ENCODE data around the gene NAGLU.
"Not testable (repeated sequence)": the region's sequence is repeated elsewhere in the genome, so short reads cannot be mapped to it uniquely, and the experiment has no call there.

Gene NAGLU

GRCh38 chr17:42545755-42546505 lies 9.9 kb downstream of the NAGLU start:
- not testable (repeated sequence) for DNase-seq

- no peak for DNase-seq
Measured at GRCh38 chr17:42547001-42547461, 11.0 kb downstream of the NAGLU start.

GRCh38 chr17:42547698-42548069 lies 11.6 kb downstream of the NAGLU start:
- DNase-seq = no peak

- no peak for DNase-seq
Measured at GRCh38 chr17:42548070-42548837, 12.2 kb downstream of the NAGLU start.

GRCh38 chr17:42548993-42549755 lies 13.1 kb downstream of the NAGLU start:
- DNase-seq = no peak

DNA sequence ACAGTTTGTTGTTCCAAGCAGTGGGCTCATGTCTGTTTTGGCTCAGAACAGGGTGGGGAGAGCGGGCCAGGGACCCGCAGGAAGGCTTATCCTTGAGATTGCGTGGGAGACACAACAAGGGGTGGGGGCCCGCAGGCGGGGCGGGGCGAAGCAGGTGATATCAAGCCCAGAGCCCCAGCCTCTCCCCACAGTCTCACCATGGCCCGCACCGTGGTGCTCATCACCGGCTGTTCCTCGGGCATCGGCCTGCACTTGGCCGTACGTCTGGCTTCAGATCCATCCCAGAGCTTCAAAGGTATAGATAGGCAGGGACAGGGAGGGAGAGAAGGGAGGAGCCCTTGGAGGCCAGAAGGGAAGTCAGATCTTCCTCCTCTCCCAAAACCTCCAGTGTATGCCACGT lies 16.7 kb downstream of the NAGLU start, which contains the start of gene HSD17B1:
HSD17B1 (plus strand) TSS at position 188 of the 400 bp plus-strand sequence; CDS start at position 199, 11 bp downstream.
- not testable (repeated sequence) for DNase-seq

DNA sequence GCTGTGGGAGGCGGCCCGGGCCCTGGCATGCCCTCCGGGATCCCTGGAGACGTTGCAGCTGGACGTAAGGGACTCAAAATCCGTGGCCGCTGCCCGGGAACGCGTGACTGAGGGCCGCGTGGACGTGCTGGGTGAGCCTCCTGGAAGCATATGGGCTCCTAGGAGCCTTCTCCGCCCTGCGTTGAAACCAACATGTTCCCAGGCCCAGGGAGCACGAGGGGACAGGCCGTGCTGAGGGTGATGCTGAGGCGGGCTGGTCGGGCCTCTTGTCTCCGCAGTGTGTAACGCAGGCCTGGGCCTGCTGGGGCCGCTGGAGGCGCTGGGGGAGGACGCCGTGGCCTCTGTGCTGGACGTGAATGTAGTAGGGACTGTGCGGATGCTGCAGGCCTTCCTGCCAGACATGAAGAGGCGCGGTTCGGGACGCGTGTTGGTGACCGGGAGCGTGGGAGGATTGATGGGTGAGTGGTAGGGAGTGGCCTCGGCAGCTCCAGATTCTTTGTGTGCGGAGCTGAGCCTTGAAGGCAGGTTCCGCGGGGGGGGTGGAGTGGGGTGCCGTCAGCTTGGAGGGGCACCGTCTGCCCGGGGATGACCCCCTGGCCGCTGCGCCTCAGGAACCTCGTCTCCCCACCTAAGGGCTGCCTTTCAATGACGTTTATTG lies 17.2 kb downstream of the NAGLU start:
- DNase-seq = no peak

DNA sequence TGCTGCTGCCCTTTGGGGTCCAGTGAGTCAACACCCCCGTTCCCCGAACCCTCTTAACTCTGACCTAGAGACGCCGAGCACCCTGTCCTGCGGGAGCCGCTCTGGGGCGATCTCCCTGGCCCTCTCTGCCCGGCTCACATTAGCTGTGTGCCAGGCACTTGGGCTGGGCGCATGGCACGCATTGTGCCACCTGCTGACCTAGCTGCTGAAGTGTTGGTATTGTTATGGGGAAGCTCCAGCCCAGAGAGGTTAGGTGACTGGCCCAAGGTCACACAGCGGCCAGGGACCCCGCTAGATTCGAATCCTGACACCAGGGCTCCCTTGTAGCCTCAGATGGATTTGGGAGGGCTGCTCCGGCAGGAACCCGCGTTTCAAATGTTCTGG lies 17.8 kb downstream of the NAGLU start:
- peak; percentile 22 for DNase-seq

- peak; percentile 53 for DNase-seq
Measured at GRCh38 chr17:42554250-42555121, 18.4 kb downstream of the NAGLU start.

GRCh38 chr17:42555122-42555622 lies 19.1 kb downstream of the NAGLU start:
- no peak for DNase-seq

GRCh38 chr17:42555961-42556617 lies 20.0 kb downstream of the NAGLU start:
- DNase-seq = not testable (repeated sequence)

DNA sequence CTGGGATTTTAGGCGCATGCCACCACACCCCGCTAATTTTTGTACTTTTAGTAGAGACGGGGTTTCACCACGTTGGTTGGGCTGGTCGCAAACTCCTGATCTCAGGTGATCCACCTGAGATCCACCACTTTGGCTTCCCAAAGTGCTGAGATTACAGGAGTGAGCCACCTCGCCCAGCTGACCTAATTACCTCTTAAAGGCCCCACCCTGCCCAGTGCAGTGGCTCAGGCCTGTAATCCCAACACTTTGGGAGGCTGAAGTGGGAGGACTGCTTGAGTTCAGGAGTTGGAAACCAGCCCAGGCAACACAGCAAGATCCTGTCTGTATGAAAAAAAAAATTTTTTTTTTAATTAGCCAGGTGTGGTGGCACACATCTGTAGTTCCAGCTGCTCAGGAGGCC lies 23.0 kb downstream of the NAGLU start:
- no peak for DNase-seq

DNA sequence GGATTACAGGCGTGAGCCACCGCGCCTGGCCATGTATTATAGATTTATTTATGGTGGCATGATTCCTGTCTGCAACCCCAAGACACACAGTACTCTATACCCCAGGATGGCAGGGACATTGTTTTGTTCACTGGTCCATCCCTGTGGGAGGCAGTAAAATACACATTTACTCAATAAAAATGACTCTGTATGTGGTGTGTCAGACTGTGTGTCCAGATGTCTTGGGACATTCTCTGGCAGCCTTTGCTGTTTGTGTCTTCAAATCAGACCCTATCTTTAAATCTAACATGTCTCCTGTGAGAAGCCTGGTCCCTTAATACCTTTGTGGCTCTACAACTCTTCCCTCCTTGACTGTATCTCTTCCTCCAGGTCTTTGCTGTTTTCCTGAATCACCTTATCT lies 24.2 kb downstream of the NAGLU start:
- DNase-seq = no peak

- DNase-seq = peak; percentile 93
Measured at GRCh38 chr17:42561897-42562387, 25.9 kb downstream of the NAGLU start, which contains the start of gene COASY. TSS of gene COASY (plus strand) at chr17:42562148. CDS start at chr17:42562623, 475 bp downstream.

GRCh38 chr17:42562388-42563142 lies 26.5 kb downstream of the NAGLU start:
- DNase-seq = no peak

- DNase-seq = no peak
Measured at GRCh38 chr17:42563143-42563509, 27.1 kb downstream of the NAGLU start.

GRCh38 chr17:42563543-42563942 lies 27.5 kb downstream of the NAGLU start:
- DNase-seq = no peak

GRCh38 chr17:42563950-42564349 lies 27.9 kb downstream of the NAGLU start:
- no peak for DNase-seq

DNA sequence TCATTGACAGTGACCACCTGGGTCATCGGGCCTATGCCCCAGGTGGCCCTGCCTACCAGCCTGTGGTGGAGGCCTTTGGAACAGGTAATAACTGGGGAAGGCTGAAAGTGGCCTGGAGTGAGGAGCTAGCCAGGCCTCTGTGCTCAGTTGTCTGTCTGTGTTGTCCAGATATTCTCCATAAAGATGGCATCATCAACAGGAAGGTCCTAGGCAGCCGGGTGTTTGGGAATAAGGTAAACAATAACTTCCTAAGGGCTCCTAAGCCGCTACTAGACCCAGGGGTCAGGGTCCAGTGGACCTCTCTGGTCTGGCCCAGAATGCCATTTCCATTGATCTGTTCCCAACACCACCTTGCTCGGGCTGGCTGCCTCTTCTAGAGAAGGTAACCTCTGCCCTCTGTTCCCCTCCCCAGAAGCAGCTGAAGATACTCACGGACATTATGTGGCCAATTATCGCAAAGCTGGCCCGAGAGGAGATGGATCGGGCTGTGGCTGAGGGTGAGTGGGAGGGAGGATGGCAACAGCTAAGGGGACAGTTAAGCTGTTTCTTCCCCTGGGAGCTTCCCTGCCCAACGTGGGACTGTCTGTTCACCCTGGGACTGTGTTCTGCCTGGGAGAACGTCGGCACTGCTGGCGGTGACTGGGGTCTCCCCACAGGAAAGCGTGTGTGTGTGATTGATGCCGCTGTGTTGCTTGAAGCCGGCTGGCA lies 28.9 kb downstream of the NAGLU start:
- DNase-seq = no peak
